EH (cell line): ENCODE results near the gene TENT4A.

ENCODE experiments used
- DNase-seq: peaks from one replicate; pipeline ENCODE4 v3.0.0-alpha.2; 2015; ENCODE audit warnings: low read depth

The TENT4A gene

DNA sequence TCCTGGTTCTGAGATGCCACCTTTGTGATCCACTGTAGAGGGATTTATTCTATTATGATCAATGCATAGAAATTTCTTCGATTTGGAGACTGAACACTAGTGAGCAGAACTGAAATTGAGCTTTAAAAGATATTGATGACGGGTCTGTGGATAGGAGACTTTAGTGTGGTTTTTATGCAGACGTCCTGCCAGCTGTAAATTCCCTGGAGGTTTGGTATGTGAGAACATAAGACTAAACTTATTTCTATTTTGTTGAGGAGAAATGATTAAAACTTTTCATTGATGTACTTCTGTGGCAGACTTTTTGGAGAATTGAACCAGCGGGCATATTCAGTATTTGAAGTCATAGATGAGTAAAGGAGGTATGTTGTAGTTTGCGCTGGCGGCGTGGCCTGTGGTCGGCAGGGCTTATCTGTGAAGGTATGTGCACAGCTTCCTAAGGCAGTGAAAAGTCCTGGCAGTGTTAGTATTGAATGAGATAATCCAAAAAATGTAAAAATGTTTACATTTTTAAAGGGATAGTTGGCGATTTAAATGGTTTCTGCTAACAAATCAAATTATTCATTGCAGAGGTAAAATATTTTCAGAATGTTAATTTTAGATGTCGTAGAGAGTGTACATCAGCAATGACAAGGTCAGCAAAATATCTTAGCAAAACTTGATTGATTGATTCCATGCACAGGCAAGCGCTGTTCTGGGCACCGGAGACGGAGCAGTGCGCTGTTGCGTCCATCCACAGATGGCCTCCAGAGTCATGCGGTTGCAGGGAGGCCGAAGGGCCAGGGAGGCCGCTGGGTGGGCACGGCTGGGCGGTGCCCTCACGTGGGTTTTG, 20.4 kb downstream of the TENT4A start:
- DNase-seq = peak; percentile 48

DNA sequence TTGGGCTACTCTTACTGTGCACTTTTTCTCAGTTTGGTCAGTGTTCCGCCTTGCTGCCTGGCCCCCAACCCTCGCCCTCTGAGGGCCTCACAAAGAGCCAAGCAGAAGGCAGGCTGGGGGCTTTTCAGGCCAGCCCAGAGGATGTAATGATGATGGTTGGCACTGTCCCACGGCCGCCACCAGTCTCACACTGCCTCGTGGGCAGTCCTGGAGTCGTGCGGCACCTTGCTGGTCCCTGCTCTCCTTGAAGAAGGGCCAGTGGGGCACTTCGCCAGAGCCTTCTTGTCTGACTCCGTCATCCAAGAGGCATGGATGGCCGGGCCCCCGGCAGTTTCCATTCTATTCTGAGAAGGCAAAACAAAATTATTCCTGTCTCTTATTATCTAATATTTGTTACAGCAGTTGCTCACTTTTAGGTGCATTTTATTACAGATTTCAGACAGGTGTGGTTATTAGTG, 21.0 kb downstream of the TENT4A start:
- peak; percentile 29 for DNase-seq

DNA sequence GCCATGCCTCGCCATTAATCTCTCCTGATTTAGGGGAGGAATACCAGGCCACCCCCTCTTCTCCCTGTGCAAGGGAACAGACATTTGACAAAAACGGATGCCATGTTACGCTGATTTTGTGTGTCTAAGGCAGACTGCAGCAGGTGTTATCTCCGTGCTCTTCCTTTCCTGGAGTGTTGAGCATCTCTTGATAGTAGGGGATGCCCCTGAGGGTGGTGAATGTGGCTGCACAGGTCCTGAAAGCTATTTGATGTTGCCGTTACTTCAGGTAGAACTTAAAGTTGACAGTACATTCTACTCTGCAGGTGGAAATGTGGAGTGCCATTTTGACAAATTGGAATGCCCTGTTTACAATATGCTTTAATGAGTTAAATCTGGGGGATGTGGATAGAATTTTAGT, 21.5 kb downstream of the TENT4A start:
- no peak for DNase-seq

DNA sequence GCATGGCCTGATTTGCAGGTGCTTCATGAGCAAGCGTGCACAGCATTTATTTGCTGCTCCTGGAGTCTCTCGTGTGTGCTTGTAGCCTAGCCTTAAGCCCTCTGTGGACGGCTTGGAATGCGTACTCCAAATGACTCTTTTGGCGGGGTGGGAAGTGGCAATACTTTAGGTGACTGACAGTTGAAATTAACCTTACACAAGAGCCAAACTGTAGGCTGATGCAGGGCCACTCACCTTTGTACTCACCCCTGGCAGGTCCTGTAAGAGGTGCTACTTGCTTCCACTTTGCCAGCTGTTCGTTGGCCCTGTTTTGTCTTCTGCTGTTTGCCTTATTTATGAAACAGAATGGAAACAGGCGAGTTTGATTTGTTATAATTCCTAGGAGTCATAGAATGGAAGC, 22.9 kb downstream of the TENT4A start:
- DNase-seq = no peak

DNA sequence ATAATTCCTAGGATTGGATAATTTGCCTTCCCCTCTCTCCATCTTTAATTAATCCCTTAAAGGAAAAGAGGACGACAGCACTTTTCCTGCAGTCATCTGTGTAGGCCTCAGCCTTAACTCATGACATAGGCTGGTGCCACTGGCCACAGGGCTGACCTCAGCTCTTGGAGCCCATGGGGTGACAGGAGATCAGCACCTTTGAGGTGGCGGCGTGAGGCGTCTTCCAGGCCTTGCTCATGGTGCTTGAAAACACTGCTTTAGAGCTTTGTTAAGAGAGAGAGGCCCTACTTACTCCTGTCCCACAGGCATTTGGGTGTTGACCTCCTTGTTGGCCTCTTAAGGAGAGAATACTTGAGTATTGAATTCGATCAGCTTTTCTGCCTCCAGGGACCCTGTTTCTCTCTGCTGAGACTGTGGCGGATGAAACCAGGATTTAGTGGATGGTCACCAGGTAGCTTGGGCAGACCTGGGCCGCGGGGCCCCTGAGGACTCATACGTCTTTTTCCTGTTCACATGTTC, 23.4 kb downstream of the TENT4A start:
- no peak for DNase-seq

DNA sequence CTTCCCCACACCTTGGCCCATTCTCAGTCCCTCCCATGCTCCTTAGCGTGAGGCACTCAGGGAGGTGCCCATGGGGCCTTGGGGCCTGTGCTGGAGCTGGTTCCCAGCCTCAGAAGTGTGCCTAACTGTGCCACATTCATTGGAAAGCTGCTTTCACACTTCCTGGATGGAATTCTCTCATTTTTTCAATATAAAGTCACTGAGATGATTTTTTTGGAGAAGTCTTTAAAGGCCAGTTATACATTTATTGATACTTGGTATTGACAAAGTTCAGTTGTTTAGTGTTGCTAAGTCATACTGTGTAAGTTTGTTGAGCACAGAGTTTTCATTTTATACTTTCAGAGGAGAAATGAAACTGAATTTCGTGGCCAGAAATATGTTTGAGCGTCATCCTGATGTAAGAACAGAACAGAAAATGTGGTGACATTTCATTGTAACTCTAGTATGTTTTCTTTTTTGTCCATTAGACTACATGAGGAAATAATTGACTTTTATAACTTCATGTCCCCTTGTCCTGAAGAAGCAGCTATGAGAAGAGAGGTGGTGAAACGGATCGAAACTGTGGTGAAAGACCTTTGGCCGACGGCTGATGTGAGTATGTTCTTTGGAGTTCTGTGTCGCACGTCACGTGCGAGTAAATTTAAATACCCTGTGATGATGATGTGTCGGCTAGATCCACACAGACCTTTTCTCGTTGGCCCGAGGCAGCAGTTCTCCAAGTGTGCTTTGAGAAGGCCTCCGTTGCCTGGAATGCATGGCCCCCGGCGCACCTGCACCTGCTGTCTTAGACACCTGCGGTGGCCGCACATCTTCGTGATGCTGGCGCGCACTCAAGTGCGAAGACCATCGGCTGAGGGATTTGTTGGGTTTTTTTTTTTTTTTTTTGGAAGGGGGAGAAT, 24.1 kb downstream of the TENT4A start:
- no peak for DNase-seq

DNA sequence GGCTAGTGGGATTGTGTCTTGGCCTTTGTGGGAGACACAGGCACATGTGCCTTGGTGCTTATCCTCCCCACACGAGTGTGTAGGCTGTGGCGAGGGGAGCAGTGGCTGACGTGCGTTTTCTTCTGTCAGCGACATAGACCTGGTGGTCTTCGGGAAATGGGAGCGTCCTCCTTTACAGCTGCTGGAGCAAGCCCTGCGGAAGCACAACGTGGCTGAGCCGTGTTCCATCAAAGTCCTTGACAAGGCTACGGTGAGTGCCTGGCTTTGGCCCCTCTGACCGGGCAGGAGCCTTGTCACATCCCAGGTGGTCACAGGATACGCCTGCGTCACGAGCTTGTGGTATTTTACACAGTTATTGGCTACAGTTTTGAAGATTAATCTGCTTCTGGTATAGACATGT, 26.4 kb downstream of the TENT4A start:
- DNase-seq = no peak

DNA sequence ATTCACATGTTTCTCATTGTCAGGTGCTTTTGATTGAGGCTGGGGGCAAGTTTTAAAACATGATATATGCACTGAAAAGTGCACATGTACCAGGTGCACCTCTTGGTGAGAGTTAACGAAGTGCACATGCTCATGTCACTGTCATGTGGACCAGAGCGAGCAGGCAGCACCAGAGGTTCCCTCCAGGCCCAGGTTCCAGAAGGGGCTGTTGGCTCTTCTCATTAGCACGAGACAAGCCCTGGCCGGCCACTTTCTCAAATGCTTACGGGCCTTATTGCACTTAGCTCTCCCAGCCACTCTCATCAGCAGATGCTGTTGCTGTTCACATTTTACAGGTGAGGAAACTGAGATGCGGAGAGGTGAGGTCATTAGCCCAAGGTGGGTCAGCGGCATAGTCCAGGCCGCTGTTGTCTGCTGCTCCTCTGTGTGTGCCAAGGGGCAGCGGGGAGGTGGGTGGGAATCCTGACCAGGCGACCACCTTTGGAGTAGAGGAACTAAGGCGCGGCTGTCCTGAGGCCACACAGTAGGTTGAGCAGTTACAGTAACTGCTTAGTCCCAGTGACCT, 27.4 kb downstream of the TENT4A start:
- no peak for DNase-seq

DNA sequence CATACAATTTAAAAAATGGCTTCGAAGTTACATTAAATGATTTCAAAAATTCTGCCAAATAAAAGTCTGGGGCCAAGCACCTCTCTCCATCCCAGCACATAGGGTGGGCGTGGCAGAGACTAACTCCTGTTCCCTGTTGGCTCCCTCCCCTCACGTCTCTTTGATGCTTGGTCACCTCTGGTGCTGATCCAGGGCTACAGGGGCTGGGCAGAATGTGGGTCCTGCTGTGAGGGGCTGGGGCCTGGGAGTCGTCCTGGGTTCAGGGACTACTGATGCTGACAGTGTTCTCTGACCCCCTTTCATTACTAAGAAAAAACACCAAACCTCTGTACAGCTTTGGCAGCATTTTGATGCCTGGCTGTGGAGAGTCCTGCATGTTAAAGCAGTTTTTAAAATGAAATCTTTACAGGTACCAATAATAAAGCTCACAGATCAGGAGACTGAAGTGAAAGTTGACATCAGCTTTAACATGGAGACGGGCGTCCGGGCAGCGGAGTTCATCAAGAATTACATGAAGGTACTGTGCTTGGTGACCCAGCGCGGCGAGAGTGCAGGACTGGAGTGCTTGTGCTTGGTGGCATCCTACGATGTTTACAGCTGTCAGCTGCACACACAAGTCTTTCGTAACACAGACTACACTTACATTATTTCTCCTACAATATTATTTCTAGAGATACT, 29.0 kb downstream of the TENT4A start:
- DNase-seq = no peak

DNA sequence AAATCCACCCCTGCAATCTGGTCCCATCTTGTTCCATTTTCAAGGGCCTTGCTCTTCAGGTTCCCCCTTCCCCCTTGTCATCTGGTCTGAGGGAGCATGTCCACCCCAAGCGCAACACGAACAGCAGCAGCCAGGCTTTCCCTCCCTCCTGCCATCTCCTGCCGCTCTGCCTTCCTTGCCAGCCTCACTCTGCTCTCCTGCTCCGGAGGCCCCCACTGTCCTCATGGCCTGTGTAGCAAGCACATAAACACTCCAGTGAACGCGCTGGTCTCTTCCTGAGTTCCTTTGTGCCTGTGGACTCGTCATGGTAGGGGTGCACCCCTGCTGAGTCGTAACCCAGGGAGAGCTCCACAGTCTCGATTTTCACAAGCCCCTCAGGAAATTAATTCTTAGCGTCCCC, 29.9 kb downstream of the TENT4A start:
- DNase-seq = no peak

DNA sequence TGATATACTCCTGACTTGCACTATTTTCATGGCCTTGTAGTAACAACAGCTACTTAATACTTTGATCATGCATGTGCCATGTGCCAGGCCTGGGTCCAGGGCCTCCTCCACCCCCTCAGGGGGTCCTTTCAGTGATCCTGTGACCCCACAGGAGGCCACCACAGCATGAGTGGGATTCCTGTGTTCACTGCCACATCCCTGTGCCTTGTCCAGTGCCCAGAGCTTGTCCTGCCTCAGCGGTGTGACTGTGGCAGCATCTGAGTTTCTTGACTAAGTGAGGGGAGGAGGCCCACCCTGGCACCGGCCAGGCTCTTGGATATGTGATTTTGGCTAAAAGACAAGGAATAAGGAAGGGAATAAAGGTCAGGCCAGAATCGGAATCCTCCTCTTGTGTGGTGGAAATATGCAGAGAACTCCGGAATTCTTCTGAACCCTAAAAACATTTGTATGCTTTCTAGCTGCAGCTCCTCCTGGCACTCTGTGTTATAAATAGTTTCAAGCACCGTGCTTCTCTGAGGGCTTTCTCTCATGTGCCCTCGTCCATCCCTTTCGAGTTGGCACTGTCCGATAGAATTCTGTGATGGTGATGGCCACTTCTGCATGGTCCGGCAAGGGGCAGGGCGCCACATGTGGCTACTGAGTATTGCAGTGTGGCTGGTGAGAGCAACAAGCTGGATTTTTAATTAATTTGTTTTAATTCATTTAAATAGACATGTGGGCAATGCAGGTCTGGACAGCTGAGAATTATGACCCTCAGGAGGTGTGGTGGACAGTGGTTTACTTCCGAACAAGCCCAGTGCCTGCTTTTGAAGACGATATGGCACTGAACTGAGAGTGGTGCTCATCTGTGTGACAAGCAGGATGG, 31.8 kb downstream of the TENT4A start:
- DNase-seq = no peak

DNA sequence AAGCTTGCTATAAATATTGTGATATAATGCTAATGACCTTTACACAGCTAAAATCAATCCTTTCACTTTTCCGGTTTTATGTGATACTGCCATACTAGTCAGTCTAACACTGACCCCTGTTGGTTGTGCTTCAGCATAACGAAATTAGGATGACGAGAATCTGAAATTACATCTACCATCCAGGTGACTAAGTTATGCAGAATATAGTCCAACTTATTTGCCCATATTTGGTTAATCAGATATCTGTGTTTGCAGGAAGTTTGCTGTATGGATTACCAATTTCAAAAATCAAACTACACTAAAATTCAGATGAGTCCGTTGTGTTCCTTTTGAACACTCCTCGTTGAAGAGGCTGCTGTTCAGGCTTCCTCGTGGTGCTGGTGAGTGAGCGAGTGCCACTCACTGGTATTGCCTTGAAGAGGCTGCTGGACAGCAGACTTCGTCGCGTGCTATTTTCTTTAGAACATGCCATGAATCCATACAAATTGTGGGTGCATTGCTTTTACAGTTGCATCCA, 32.5 kb downstream of the TENT4A start:
- DNase-seq = peak; percentile 69

DNA sequence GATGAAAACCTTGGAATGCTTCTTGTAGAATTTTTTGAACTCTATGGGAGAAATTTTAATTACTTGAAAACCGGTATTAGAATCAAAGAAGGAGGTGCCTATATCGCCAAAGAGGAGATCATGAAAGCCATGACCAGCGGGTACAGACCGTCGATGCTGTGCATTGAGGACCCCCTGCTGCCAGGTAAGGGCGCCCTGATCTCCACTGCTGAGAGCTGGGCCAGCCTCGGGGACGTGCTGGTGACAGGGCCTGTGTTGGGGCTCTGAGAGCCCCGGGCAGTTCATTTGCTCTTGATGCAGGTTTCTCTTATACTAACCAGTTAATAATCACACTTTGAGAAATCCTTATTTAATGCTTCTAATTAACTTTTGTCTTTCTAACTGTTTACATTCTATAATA, 33.0 kb downstream of the TENT4A start:
- no peak for DNase-seq

DNA sequence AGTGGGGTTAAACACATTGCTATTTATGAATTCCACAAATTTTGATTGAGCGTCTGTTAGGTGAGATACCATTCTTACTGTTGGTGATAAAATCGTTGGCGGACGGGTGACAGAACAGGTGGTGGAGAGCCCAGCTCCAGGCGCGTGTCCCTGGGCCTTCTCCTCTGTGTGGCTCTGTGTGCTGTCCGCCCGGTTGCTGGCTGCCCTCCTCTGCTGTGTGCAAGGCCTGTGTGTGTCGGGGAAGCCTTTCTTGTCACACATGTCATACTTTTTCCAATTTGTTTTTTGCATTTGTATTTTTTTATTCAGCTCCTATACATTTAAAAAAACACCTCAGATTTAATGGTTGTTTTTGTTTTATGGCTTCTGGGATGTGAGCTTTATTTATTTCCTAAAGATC, 33.9 kb downstream of the TENT4A start:
- DNase-seq = no peak

DNA sequence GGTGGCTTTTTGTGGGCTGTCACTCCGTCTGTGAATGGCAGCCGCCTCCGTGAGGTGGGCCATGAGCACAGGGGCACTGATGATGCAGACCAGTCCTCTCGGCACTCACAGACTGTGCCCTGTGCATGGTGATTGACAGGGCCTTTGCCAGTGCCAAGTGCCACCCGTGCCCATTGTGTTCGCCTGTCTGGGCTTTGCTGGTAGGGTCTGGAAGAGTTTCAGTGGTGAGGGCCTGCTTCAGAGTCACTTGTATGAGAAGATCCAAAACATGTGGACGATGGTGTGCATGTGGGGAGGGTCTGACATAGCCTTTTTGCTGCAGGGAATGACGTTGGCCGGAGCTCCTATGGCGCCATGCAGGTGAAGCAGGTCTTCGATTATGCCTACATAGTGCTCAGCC, 34.9 kb downstream of the TENT4A start:
- DNase-seq = no peak

DNA sequence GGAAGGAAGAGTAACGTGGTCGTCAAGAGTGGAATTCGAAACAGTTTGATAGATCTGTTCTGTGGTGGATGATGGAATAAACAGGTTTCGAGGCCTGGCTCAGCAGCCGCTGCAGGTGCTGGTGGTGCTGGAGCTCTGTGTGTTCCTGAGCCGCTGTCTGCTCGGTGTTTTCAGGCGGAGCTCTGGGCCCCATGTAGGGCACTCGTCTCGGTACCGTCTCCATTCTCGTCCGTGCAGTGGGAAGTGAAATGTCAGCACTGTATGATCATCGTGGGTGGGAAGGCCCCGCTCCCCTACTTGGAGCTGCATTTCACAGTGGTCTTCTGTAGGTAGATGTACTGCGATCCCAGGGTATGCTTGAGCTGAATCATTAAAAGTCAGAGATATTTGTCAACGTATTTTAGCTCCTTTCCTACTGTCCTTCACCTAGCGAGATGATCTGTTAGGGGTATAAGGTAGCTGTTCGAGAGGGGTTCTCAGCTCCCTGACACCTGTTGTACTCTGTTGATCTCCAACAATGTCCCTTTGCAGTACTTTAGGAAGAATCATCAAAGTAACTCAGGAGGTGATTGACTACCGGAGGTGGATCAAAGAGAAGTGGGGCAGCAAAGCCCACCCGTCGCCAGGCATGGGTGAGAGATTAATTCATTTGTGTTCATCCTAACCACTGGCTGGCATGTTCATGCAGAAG, 35.9 kb downstream of the TENT4A start:
- DNase-seq = no peak

DNA sequence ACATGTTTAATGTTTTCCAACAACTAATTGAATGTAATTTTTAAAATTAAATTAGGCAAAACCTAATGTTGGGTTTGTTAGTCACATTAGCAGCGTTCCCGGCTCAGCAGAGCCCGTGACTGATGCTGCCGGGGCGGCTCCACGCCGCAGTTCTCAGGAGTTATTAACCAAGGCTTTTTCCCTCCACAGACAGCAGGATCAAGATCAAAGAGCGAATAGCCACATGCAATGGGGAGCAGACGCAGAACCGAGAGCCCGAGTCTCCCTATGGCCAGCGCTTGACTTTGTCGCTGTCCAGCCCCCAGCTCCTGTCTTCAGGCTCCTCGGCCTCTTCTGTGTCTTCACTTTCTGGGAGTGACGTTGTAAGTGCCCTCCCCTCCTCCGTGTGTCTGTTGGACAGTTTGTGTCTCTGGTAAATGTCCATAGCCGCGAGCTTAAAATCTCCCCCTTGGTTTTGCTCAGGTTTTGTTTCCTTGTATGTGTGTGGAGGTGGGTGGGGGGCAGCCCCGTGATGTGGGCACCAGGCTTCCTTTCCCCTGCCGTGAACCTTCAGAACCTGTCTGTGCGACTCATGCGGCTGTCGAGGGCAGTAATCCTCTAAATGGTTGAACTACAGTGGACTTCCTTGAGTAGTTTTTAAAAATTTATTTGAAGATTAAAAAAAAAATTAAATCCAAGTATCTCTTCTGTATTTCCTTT, 37.1 kb downstream of the TENT4A start:
- DNase-seq = no peak

DNA sequence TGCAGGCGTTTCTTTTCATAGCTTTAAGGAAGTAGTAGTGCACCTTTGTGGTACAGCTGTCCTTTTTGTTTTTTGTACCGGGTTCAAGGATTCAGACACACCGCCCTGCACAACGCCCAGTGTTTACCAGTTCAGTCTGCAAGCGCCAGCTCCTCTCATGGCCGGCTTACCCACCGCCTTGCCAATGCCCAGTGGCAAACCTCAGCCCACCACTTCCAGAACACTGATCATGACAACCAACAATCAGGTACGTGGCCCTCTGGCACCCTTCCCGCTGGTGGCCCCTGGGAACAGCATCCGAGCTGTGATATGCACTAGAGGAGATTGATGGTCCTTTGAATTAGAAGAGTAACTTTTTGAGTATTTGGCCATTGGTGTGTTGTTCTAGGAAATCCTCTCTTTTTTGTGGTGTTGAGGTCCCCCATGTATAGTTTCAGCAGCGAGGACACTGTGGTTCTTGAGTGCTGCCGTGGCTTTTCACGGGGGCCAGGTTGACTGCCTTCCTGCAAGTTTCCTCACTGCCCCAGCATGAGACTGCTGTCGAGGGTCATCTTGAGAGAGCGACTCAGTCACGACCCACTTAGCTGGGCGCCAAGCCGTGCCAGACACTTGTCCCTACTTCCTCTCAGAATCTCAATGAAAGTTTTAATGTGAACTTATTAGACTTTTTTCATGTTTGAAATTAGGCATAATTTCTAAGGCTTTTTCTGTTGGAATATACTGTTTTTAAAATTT, 37.9 kb downstream of the TENT4A start:
- DNase-seq = no peak

DNA sequence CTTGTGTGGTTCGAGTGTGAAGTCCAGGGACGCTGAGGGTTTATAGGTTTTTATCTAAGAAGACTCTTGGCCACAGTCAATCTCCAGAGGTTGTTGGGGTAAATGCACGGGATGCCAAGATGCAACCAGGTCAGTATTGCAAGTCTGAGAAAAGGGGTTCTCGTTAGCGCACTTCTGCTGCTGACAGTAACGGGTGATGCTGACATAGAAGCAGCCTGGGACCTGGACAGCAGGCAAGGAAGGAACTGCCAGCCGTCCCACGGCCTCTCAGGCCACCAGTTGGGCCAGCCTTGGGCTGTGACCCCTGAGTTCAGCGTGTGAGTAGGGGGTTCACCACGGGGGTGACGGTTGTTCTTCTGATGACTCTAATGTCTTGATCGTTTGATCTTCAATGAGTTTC, 39.0 kb downstream of the TENT4A start:
- no peak for DNase-seq
